MM.1S (cell line): ENCODE measurements around the gene COG5.

Experiments used
- DNase-seq: peaks from one replicate; pipeline ENCODE4 v3.0.0-alpha.2; 2015
- H2AFZ ChIP-seq: fragments of 300-600 bp; sonication (generic); 2 replicates; pipeline ENCODE4 v1.6.0; 2016; ENCODE audit warnings: antibody characterized with exemption, low read length
- H3F3A ChIP-seq: fragments of 300-600 bp; sonication (generic); 2 replicates; pipeline ENCODE4 v1.6.1; 2016; ENCODE audit warnings: mild to moderate bottlenecking, antibody characterized with exemption, low read length, moderate library complexity, mixed read lengths; ENCODE audit not compliant: insufficient read depth
- H3K27ac ChIP-seq: fragments of 300-600 bp; sonication (generic); 2 replicates; pipeline ENCODE4 v1.5.1; 2016; ENCODE audit warnings: mild to moderate bottlenecking, low read length
- H3K27me3 ChIP-seq: fragments of 300-600 bp; sonication (generic); replicated peaks from 2 replicates; pipeline ENCODE4 v1.6.0; 2016; ENCODE audit warnings: low read length; ENCODE audit not compliant: insufficient read depth
- H3K36me3 ChIP-seq: fragments of 300-600 bp; sonication (generic); replicated peaks from 2 replicates; pipeline ENCODE4 v1.6.1; 2016; ENCODE audit warnings: mild to moderate bottlenecking, low read length, mixed read lengths; ENCODE audit not compliant: insufficient read depth
- H3K4me1 ChIP-seq: fragments of 300-600 bp; sonication (generic); 2 replicates; pipeline ENCODE4 v1.6.1; 2016; ENCODE audit warnings: low read length, mixed read lengths
- H3K4me2 ChIP-seq: fragments of 300-600 bp; sonication (generic); 2 replicates; pipeline ENCODE4 v1.6.0; 2016; ENCODE audit warnings: low read depth, low read length
- H3K4me3 ChIP-seq: fragments of 300-600 bp; sonication (generic); 2 replicates; pipeline ENCODE4 v1.5.1; 2016; ENCODE audit warnings: low read length, mixed read lengths
- H3K79me2 ChIP-seq: fragments of 300-600 bp; sonication (generic); 2 replicates; pipeline ENCODE4 v1.6.1; 2016; ENCODE audit warnings: mixed run types, low read length, mixed read lengths
- H3K9ac ChIP-seq: fragments of 300-600 bp; sonication (generic); 2 replicates; pipeline ENCODE4 v1.6.1; 2016; ENCODE audit warnings: low read length, mixed read lengths
- H3K9me2 ChIP-seq: fragments of 300-600 bp; sonication (generic); replicated peaks from 2 replicates; pipeline ENCODE4 v1.6.1; 2016; ENCODE audit warnings: mild to moderate bottlenecking, low read length, mixed read lengths; ENCODE audit not compliant: insufficient read depth
- H3K9me3 ChIP-seq: fragments of 300-600 bp; sonication (generic); replicated peaks from 2 replicates; pipeline ENCODE4 v1.6.1; 2016; ENCODE audit warnings: mild to moderate bottlenecking, low read length, mixed read lengths; ENCODE audit not compliant: insufficient read depth
- H4K20me1 ChIP-seq: fragments of 300-600 bp; sonication (generic); 2 replicates; pipeline ENCODE4 v1.6.1; 2016; ENCODE audit warnings: mild to moderate bottlenecking, low read length, moderate library complexity, mixed read lengths; ENCODE audit not compliant: insufficient read depth
- EZH2 ChIP-seq: fragments of 300-600 bp; sonication (generic); optimal IDR thresholded peaks from 2 replicates; pipeline ENCODE3; 2017; ENCODE audit warnings: low read depth, mild to moderate bottlenecking, antibody characterized with exemption, low read length, mixed read lengths
- EZH2phosphoT487 ChIP-seq: fragments of 300-600 bp; sonication (generic); IDR thresholded peaks from 2 replicates; pipeline ENCODE4 v1.6.1; 2018; ENCODE audit warnings: antibody characterized with exemption, low read length
- TF ChIP-seq, protein P1 (sequence below): fragments of 300-600 bp; sonication (generic); IDR thresholded peaks from 2 replicates; pipeline ENCODE4 v1.5.1; 2016; ENCODE audit warnings: antibody characterized with exemption, low read length, mixed read lengths

The COG5 gene

GRCh38 chr7:107213193-107213788, 350.4 kb downstream of the COG5 start:
- Histone ChIP-seq H3K9me3 (no peaks in the 10 kb centered on the region), H4K20me1 (no peaks in the 10 kb centered on the region), H3K9me2 (no peaks in the 10 kb centered on the region), H3F3A (no peaks in the 10 kb centered on the region), H3K9ac (no peak overlapping the region), H3K79me2 (no peaks in the 10 kb centered on the region), H3K4me3 (no peak overlapping the region), H3K4me1 (peaks cover 4% of the 10 kb centered on the region), H3K4me2 (no peak overlapping the region), H3K36me3 (no peaks in the 10 kb centered on the region), H3K27me3 (no peaks in the 10 kb centered on the region), H2AFZ (no peak overlapping the region), H3K27ac (no peak overlapping the region)
- TF ChIP-seq EZH2phosphoT487 (no peak), EZH2 (no peak)
- TF ChIP-seq, protein P1, sequence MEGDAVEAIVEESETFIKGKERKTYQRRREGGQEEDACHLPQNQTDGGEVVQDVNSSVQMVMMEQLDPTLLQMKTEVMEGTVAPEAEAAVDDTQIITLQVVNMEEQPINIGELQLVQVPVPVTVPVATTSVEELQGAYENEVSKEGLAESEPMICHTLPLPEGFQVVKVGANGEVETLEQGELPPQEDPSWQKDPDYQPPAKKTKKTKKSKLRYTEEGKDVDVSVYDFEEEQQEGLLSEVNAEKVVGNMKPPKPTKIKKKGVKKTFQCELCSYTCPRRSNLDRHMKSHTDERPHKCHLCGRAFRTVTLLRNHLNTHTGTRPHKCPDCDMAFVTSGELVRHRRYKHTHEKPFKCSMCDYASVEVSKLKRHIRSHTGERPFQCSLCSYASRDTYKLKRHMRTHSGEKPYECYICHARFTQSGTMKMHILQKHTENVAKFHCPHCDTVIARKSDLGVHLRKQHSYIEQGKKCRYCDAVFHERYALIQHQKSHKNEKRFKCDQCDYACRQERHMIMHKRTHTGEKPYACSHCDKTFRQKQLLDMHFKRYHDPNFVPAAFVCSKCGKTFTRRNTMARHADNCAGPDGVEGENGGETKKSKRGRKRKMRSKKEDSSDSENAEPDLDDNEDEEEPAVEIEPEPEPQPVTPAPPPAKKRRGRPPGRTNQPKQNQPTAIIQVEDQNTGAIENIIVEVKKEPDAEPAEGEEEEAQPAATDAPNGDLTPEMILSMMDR: peak; percentile 17; the same call in 1 of the 2 replicates
- DNase-seq: no peak

DNA sequence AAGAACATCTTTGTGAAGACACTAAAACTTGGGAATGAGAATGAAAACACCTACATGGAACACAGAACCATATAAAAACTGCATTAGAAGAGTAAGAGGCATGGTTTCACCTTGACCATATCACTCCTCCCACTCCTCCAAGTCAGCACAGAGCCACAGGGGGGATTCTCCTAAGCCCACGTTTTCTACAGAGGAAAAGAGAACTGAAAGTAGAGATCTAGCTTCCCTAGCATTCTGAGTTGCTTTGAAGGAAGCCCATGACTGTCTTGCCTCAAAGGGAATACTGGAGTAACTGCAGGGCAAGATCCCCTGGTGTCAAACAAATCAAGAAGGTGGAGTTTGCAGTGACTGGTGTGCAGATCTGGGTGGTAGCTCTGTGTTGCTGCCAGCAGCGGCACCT, 351.0 kb downstream of the COG5 start:
- Histone ChIP-seq H3F3A (no peaks in the 10 kb centered on the region), H2AFZ (no peak overlapping the region), H3K9me3 (no peaks in the 10 kb centered on the region), H3K4me1 (peaks cover 10% of the 10 kb centered on the region), H3K9me2 (no peaks in the 10 kb centered on the region), H3K4me3 (no peak overlapping the region), H3K9ac (no peak overlapping the region), H3K79me2 (no peaks in the 10 kb centered on the region), H3K27ac (no peak overlapping the region), H3K4me2 (no peak overlapping the region), H4K20me1 (no peaks in the 10 kb centered on the region), H3K27me3 (no peaks in the 10 kb centered on the region), H3K36me3 (no peaks in the 10 kb centered on the region)
- no peak for DNase-seq
- TF ChIP-seq, protein P1: no peak
- no peak for TF ChIP-seq EZH2
- no peak for TF ChIP-seq EZH2phosphoT487

DNA sequence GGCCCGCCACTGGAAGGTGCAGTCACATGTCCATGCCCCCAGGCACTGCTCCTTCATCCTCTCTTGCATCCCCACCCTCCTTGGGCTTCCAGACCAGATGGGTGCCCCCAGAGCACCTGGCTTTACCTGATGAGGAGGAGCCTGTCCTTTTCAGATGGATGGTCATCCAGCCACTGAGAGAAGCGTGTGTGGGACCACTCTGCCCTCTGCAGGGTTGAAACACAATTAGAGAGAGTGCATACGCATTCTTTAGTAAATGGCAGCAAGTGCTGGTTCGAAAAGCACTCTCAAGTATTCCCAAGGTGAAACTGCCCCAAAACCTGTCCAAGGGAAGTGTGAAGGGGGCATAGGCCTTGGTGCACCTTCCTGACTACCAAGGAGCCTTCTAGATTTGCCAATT, 353.3 kb downstream of the COG5 start:
- Histone ChIP-seq H3K79me2 (no peaks in the 10 kb centered on the region), H4K20me1 (no peaks in the 10 kb centered on the region), H3F3A (no peaks in the 10 kb centered on the region), H3K9me2 (no peaks in the 10 kb centered on the region), H3K9me3 (no peaks in the 10 kb centered on the region), H3K36me3 (no peaks in the 10 kb centered on the region), H3K4me1 (peaks cover 13% of the 10 kb centered on the region), H3K4me3 (no peak overlapping the region), H2AFZ (no peak overlapping the region), H3K4me2 (no peak overlapping the region), H3K27ac (no peak overlapping the region), H3K27me3 (no peaks in the 10 kb centered on the region), H3K9ac (no peak overlapping the region)
- no peak for TF ChIP-seq EZH2
- no peak for TF ChIP-seq EZH2phosphoT487
- TF ChIP-seq, protein P1: no peak
- DNase-seq: no peak
